ENCODE results near the gene AHSG.

The AHSG gene

DNA sequence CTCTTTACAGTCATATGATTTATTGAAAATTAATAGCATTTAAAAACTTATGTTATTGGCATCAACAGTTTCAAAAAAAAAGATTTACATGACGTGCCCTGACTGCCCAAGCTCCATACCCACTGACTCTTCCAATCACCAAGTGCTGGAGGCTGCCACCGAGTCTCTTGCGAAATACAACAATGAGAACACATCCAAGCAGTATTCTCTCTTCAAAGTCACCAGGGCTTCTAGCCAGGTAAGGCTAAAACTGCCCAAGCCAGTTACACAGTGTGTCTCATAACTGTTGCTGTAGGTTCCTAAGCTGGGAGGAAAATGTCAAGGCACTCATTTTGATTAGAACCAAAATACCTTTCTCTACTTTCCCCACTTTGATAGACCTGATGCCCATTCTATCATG, 31.8 kb downstream of the AHSG start:
- DNase-seq = no peak

DNA sequence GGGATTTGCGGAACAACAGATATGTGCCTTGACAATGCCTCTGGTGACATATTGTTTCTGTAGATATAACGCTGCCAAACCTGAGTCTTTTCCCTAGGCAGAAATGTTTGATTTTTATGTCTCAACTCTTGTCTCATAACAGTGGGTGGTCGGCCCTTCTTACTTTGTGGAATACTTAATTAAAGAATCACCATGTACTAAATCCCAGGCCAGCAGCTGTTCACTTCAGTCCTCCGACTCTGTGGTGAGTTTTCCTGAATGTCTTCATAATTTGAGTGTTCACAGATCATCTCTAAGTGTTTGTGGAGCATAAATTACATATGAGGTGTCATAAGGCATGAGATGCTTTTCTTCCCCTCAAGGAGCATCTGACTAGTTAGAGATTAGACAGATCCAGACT, 33.2 kb downstream of the AHSG start:
- no peak for DNase-seq

GRCh38 chr3:186646841-186647240, 34.0 kb downstream of the AHSG start:
- DNase-seq = no peak

GRCh38 chr3:186648851-186649250, 36.0 kb downstream of the AHSG start:
- no peak for DNase-seq

GRCh38 chr3:186651678-186652215, 38.9 kb downstream of the AHSG start:
- no peak for DNase-seq

DNA sequence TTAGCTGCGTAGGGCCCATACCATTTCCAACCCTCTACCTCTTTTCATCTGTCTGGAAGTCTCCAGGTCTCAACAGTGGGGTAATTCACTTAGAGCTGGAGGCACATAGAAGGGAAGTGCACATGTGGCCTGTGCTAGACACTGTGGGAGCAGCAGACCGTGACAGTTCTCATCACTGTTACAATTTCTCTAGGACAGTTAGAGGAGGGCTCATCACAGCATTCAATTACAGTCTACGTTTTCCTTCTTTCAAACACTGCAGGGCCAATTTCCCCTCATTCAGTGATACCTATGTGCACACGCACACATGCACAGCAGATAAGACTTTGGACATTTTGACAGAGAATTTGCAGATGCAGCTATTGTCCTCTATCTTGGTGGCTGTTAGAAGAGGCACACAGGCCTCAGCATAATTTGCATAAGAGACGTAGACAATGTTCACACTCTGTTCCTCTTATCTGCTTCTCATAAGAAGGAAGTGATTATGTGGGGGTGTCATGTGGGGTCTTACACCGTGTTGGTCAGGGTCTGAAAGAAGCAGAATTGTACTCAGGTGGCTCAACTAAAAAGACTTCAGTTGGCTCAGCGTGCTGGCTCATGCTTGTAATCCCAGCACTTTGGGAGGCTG, 40.3 kb downstream of the AHSG start:
- DNase-seq = no peak

GRCh38 chr3:186653984-186654383, 41.1 kb downstream of the AHSG start:
- DNase-seq = no peak

- DNase-seq = no peak
These were observed 50.7 kb downstream of the AHSG start for GRCh38 chr3:186663361-186664118.

DNA sequence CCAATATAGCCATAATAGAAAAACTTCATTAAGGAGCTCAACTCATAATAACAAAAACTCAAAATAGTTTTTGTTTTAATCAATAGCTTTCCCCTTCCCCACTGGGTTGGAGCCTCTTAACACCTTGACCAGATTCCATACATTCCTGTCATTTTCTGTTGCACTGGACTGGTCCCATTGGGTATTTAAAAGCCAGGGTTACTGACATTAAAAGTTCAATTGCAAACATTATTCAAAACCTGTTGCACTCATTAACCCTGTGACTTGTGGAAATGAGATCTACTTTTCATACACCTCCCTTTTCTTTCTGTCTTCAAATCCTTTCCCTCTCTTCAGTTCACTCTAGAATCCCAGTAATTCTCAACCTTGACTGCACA, 51.2 kb downstream of the AHSG start:
- no peak for DNase-seq

DNA sequence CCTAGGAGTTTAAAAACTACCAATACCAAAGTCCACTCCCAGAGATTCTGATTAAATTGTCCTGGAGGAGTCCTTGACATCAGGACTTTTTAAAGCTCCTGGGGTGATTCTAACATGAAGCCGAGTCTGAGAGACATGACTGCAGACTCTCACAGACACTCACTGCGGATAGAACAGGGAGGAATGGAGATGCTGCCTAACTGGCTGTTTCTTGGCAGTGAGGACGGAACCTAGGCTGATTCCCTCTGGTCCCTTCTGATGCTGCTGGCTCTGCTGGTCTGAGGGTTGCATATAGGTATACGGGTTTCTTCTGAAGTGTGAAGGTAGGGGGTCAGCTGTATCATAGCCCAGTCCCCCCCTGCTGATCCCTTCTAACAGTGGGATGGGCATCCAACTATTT, 51.6 kb downstream of the AHSG start:
- DNase-seq = no peak

DNA sequence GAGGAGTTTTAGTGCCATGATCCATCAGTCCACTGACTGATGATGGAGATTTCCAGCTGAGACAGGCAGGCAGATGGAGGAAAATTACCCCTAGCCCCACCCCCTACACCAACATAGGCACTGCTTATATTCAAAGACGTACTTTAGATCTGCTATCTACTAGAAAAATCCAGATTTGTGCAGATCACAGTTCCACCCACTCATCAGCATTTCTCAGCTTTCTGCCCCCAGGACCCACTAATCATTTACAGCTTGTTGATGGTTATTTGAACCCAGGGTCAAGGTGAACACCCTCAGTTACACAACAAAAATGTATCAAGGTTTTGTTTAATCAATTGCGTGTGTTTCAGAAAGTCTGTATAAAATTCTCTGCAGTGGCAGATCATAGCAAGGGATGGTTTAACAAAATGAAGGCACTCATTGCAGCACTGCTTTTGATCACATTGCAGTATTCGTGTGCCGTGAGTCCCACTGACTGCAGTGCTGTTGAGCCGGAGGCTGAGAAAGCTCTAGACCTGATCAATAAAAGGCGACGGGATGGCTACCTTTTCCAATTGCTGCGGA, 52.8 kb downstream of the AHSG start, which contains the start of gene HRG:
TSS of gene HRG (plus strand) at position 390 of the 564 bp plus-strand sequence. CDS start at position 408, 18 bp downstream.
- DNase-seq = no peak

GRCh38 chr3:186668426-186668825, 55.6 kb downstream of the AHSG start:
- no peak for DNase-seq

DNA sequence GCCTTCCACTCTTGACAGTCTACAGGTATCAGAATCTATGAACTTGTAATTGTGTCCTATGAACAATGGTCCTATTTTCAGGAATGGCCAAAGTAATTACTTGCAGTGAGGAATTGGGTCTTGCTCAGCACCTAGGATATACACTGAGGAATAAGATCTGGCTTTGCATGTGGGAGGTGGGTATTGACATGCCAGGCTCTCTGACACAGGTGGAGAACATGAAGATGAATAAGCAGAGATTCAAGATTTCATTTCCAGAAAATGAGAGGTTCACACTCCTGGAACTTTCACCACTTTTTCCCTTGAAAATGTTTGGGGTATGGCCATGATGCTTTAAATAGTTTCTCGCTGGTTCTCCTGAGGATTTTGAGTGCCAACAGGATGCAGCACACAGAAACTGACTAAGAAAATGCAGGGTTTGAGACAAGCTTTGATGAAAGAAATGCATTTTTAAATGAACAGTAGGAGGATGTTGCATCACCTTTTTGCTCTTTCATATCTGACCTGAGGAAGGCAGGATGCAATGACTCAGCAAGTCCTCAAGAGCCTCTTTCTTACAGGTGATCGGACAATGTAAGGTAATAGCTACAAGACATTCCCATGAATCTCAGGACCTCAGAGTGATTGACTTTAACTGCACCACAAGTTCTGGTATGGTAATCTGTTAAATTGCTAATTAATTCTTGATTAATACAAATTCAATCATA, 56.7 kb downstream of the AHSG start:
- DNase-seq = no peak

DNA sequence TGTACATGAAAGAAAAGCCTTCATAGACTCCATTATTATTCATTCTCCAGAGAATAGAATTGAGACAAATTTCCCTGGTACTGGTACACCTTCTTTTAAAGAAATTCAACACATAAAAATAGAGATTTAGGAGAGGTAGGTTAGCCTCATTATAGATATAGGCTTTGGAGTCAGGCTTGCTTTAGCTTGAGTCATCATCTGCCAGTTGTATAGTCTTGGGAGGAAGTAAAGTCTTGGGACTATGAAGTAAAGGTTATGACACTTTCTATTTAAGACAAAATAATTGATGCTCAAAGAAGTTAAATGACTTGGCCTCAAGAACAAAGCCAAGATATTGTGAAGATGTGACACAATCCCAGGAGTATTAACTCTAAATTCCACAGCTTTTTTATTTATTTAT, 57.3 kb downstream of the AHSG start:
- DNase-seq = no peak

All from bone marrow (tissue), 2 donors.